HuH-7 (cell line): ENCODE results near the gene ANKRD31.
"Not testable (repeated sequence)": the region's sequence is repeated elsewhere in the genome, so short reads cannot be mapped to it uniquely, and the experiment has no call there.

Source experiments
- DNase-seq: peaks from one replicate; pipeline ENCODE4 v3.0.0; 2011; ENCODE audit warnings: low spot score

Gene ANKRD31

DNA sequence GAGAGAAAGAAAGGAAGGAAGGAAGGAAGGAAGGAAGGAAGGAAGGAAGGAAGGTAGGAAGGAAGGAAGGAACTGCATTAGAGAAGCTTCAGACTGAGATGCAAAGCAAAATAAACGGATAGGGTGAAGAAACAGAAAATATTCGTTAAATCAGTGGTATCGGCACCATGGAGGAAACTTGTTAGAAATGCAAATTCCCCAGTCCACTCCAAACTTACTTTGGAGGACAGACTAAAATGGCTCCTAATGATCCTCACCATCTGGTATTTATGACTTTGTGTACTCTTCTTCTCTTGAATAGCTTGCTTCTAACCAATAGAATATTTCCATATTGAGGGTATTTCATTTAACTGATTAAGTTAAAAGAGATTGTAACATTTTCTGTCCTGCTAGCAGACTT lies 96.4 kb downstream of the ANKRD31 start:
- no peak for DNase-seq

DNA sequence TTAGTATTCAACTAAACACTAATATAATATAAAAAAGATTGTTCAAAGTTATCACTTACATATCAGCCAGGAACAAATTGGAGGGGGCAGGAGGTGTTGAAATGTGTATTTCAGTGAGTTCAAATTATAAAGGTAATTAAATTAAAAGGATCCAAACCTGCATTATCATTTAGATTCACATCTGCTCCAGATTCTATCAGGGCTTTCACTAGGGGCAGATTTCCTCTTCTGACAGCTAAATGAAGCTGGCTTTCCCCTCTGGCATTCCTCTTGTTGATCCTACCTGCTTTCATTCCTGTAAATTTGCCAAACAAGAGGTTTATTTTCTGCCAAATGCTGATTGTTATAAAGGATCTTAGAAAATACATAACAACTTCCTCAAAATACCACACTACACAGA lies 98.0 kb downstream of the ANKRD31 start:
- no peak for DNase-seq

- DNase-seq, result no peak
Observed at GRCh38 chr5:75130818-75131349, 105.8 kb downstream of the ANKRD31 start.

DNA sequence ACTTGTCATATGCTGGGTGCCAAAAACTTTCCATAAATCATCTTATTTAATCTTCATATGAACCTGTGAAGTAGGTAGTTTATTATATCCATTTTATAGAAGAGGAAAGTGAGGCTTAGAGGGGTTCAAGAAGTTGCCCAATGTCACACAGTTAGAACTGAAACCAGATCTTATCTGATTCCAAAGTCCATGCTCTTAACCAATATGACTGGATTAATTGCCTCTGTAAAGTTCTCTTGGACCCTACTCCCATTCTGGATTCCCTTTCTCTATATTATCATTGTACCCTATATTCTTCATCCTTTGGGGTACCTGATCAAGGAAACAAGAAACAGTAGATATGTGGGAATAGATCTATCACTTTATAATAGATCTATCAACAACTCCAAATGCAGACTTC lies 119.8 kb downstream of the ANKRD31 start:
- no peak for DNase-seq

DNA sequence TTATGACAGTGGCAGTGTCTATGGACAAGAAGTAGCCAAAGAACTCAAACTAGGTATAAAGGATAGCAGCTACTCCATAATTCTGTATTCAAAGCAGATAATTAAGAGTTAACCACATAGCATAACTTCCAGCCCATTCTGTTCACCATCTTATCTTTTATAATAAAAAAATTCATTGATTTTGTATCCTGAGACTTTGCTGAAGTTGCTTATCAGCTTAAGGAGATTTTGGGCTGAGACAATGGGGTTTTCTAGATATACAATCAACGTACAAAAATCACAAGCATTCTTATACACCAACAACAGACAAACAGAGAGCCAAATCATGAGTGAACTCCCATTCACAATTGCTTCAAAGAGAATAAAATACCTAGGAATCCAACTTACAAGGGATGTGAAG lies 122.4 kb downstream of the ANKRD31 start:
- not testable (repeated sequence) for DNase-seq

DNA sequence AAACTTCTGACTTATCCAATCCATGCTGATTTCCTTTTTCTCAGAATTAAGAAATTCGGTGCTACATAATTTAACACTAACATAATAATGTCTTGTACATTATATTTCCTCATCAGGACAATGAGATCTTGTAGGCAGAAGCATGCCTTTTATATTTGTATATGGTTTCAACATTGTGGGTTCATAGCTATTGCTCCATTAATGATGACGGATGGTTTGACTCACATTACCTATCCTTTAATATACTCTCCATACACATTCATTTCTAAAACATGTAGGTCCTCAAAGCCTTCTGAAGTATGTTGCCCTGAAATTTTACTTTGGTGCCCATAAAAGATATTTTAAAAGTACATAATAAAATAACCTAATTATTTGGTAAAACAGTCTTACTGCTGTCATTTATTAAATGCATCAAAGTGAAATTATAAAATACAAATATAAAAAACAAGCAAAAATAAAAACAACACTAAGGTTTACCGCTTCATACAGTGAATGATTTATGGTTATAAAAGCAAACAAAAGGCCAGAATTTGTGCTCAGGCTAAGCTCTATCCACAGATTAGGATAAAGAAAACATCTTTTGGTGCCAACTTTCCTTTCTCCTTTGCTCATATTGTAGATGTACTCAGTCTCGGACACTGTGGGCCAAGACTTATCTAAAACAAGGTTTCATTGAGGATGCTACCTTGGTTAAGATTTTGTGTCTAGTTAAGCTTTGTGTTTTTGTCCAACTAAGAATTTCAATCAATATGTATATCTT lies 123.1 kb downstream of the ANKRD31 start:
- no peak for DNase-seq

- no peak for DNase-seq
Observed at GRCh38 chr5:75108931-75109596, 127.6 kb downstream of the ANKRD31 start.

- DNase-seq, result no peak
Observed at GRCh38 chr5:75108515-75108914, 128.2 kb downstream of the ANKRD31 start.

DNA sequence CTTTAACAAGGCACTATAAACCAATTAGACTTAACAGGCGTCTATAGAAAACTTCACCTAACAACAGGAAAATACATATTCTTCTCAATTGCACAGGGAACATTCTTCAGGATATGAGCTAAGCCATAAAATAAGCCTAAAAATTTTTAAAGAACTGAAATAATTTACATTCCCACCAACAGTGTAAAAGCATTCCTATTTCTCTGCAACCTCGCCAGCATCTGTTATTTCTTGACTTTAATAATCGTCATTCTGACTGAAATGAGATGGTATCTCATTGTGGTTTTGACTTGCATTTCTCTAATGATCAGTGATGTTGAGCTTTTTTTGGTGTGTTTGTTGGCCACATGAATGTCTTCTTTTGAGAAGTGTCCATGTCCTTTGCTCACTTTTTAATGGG lies 140.7 kb downstream of the ANKRD31 start:
- not testable (repeated sequence) for DNase-seq

DNA sequence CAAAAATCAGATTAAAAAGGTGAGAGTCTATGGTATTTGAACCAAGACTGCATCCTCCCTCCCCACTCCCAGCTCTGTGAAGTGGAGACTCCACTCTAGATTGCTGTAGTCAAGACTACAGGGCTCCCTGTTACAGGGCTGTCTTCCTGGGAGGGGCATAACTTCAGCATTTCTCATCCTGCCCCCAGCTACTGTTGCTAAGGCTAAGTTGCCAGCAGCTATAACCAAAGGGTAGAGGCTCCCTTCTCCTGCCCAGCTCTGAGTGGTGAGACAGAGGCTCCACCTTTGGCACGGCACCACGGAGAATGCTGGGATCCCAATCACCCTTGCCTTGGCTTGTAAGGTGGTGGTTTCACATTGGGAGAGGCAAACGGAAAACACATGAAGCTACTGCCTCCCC lies 145.1 kb downstream of the ANKRD31 start:
- DNase-seq, result no peak

DNA sequence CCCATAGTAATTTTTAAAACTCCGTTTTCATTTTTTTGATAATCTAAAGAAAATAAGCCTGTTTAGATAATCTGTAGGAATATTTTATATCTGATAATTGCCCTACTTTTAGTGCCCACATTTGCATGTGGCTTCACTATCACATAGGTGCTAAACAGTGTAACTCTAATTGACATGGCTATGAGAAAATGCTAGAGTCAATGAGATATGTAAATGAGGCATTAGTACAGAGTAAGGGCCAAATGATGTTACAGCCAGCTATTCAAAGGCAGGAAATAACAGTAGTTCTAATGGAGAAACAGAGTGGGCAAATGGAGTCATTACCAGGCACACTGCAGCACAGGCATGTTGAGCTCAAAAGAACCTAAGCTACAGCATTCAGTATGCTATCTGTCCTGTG lies 147.0 kb downstream of the ANKRD31 start:
- no peak for DNase-seq

GRCh38 chr5:75089137-75089536 lies 147.5 kb downstream of the ANKRD31 start:
- no peak for DNase-seq

DNA sequence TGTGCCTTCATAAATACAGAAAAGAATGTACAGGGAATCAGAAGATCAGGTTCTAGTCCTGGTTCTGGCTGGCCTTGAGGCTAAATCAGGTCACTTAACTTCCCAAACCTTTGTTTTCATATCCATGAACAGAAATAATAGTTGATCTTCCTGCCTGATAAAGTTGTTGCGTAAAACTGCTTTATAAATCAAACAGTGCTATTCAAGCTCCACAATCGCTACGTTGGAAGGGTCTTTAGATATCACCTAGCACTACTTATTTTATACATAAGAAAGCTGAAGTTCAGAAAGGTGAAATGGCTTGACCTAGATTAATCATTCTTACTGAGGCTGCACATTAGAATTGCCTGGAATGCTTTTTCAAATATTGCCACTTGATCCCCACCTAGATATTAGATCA lies 148.0 kb downstream of the ANKRD31 start:
- no peak for DNase-seq

DNA sequence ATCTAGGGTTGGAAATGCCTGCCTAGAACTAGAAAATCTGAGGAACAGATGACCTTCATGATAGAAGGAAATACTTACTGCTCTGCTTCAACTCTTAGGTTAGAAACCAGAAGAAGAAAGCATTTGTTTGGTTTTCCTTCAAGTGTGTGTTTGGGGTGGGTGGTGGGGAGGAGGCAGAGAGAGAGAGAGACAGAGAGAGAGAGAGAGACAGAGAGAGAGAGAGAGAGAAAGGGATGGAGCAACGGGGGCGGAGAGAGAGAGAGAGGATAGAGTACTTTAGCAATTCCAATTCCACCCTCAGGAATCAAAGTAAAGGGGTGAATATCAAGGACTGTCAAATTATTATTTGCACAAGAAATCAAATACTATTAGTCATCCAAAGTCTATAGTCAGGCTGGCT lies 155.2 kb downstream of the ANKRD31 start:
- DNase-seq, result no peak

- DNase-seq, result not testable (repeated sequence)
Observed at GRCh38 chr5:75079346-75079745, 157.3 kb downstream of the ANKRD31 start.

DNA sequence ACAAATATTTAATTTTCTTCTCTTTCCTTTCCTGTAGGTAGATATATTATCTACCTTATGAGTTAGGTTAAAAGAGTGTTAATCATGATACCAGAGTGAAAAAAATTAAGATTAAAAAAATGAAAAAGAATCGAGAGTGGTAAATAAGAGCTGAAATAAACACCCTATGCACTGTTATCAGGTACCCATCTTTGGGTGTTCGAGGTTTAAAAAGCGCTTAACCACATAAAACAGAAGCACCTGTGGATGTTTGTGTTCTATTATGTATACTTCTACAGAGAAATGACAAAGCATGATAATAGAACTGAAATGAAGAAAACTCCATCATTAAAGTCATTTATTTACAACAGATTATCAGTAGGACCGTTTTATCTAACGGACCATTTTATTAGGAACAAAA lies 158.7 kb downstream of the ANKRD31 start:
- no peak for DNase-seq

GRCh38 chr5:75072061-75072460 lies 164.6 kb downstream of the ANKRD31 start:
- no peak for DNase-seq

GRCh38 chr5:75071100-75071499 lies 165.6 kb downstream of the ANKRD31 start:
- no peak for DNase-seq

DNA sequence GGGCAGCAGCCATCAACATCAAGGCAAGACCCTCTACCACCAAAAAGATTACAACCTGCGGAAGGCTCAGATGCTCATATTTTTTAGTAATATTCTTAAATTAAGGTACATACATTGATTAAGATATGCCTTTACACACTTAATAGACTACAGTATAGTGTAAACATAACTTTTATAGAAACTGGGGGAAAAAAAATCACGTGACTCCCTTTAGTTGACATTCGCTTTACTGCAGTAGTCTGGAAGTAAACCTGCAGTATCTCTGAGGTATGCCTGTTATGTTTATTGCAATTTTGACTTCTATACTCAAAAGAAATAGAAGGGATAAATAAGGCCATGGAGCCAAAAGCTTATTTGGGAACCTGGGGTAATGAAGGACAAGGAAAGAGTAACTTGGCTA lies 169.2 kb downstream of the ANKRD31 start:
- no peak for DNase-seq

DNA sequence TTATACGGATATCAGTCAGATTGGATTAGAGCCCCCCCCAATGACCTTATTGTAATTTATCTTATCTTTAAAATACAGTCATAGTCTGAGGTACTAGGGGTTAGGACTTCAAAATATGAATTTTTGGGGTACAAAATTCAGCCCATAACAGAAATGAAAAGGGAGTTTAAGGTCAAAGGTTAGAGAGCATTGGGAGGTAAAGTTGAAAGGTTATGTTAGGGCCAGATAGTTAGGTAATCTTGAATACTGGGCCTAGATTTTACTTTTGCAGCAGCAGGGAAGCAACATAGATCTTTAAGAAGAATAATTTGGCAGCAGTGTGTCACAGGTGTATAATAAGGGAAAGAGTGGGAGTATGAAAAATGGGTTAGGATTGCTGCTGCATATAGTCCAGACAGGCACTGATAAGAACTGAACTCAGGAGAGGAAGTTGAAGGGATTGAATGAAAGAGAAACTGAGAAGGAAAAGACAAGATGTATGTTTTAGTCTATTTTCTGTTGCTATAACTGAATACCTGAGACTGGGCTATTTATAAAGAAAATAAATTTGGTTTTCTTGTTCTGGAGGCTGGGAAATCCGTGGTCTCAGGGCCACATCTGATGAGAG lies 173.7 kb downstream of the ANKRD31 start:
- DNase-seq, result no peak

GRCh38 chr5:75059912-75060545 lies 176.6 kb downstream of the ANKRD31 start:
- DNase-seq, result no peak

DNA sequence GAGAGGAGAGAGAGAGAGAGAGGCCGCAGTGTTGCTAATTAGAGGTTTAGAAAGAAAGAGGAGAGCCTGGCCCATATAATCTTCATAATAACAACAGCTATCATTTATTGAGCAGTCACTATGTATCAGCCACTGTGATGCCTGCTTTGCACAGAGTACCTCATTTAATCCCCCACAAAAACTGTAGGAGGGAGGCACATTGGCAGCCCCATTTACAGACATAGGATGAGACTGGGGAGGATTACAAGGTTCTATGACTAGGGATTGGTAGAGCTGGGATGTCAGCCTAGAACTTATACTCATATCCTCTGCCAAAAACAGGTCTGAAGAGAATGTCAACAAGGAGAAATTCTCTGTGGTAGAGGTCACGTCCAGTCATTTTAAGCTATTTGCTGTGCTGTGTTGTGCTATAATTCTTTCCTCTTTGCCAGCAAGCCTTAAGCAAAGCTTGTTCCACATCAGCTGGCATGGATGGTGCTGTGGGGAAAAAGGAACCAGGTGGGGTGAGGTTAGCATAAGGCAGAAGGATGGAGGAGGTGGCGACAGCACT lies 177.6 kb downstream of the ANKRD31 start:
- no peak for DNase-seq
